Measurements from ENCODE around the gene HSP90B1. TPM values are rescaled to one million over a fixed set of nuclear protein-coding genes. Genes with fewer than 3 reads are reported as not detected.
A peak's percentile ranks its signal among the peaks of the same experiment; 100 is the strongest.

Gene HSP90B1
- total and polyA plus RNA-seq, 8 donors, result 270 to 736 (median 411) TPM

DNA sequence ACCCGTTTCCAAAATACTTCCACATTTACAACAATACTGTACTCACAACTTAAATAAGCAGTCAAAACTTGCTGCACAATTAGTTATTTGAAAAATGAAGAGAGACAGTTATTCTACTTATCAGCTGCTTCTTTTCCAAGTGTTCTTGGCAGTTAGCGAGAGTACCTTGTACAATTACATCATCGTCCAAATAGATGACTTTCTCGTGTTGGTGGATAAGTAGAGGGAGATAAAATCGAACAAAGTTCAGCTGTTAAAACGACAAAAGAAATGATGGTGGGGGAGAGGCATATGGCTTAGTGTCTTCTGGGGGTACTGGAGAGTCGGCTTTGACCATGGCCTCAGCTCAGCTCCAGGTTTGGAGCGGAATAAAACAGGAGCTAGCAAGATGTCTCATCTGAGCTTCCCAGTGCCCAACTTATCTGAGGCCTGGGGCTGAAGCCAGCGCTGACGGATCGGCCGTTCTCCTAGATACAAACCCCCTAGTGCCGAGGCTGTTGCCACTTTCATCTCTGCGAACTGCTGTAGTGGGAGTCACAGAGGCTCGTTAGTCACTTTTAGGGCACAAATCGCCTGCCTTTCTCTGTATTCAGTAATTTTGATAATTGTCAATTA lies 67.2 kb downstream of the HSP90B1 start:
- ATAC-seq (peak in 1 of 4 donors; percentile 23), FAIRE-seq (no peak), DNase-seq (no peak)
- 59 to 65% methylated on average over 16 of the region's 16 CpGs for WGBS, 2 donors
- no peaks in the 10 kb centered on the region for H3K36me3 ChIP-seq
- H3K9me3 ChIP-seq, result no peaks in the 10 kb centered on the region
- intact Hi-C loops (cut with DNase I), result no loop called here
- H3K27me3 ChIP-seq, result no peaks in the 10 kb centered on the region
- no peak overlapping the region for H3K27ac ChIP-seq
- TF ChIP-seq, protein P1, sequence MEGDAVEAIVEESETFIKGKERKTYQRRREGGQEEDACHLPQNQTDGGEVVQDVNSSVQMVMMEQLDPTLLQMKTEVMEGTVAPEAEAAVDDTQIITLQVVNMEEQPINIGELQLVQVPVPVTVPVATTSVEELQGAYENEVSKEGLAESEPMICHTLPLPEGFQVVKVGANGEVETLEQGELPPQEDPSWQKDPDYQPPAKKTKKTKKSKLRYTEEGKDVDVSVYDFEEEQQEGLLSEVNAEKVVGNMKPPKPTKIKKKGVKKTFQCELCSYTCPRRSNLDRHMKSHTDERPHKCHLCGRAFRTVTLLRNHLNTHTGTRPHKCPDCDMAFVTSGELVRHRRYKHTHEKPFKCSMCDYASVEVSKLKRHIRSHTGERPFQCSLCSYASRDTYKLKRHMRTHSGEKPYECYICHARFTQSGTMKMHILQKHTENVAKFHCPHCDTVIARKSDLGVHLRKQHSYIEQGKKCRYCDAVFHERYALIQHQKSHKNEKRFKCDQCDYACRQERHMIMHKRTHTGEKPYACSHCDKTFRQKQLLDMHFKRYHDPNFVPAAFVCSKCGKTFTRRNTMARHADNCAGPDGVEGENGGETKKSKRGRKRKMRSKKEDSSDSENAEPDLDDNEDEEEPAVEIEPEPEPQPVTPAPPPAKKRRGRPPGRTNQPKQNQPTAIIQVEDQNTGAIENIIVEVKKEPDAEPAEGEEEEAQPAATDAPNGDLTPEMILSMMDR (IDR thresholded peaks at IDR 0.05), result no peak
- H3K4me3 ChIP-seq, result no peak overlapping the region
- H3K4me1 ChIP-seq, result no peaks in the 10 kb centered on the region

Other genes starting within 250 kb of the HSP90B1 start
- 1 to 10 TPM; 2.9 to 6.4 (median 4.2) TPM for gene NT5DC3, start 89.2 kb upstream of the HSP90B1 start, total RNA-seq
- gene NT5DC3, start 89.2 kb upstream of the HSP90B1 start, polyA plus RNA-seq, result 1 to 10 TPM; 2.6 to 4.2 TPM
- 10 to 100 TPM in 3 of 6 donors, 1 to 10 TPM in 3; 5.8 to 13.8 (median 8.1) TPM for gene TDG, start 35.5 kb downstream of the HSP90B1 start, total RNA-seq
- 10 to 100 TPM in 1 of 2 donors, 1 to 10 TPM in 1; 8.5 to 11.5 TPM for gene TDG, start 35.5 kb downstream of the HSP90B1 start, polyA plus RNA-seq
- 1 to 10 TPM in 4 of 6 donors, under 1 TPM in 2; 0.32 to 5.3 (median 2.1) TPM for gene GLT8D2, start 119.8 kb downstream of the HSP90B1 start, total RNA-seq
- gene GLT8D2, start 119.8 kb downstream of the HSP90B1 start, polyA plus RNA-seq, result 1 to 10 TPM; 2.2 to 4.1 TPM
- 10 to 100 TPM in 1 of 6 donors, 1 to 10 TPM in 5; 6.8 to 10.7 (median 8.7) TPM for gene HCFC2, start 134.1 kb downstream of the HSP90B1 start, total RNA-seq
- 1 to 10 TPM; 4.2 to 9.0 TPM for gene HCFC2, start 134.1 kb downstream of the HSP90B1 start, polyA plus RNA-seq
- 10 to 100 TPM in 3 of 6 donors, 1 to 10 TPM in 3; 7.8 to 14.3 (median 9.4) TPM for gene NFYB, start 207.8 kb downstream of the HSP90B1 start, total RNA-seq
- gene NFYB, start 207.8 kb downstream of the HSP90B1 start, polyA plus RNA-seq, result 10 to 100 TPM; 10.8 to 15.8 TPM